Hippocampal formation (tissue), 2 donors: ENCODE measurements around the gene VRTN.
"Not testable (repeated sequence)": the region's sequence is repeated elsewhere in the genome, so short reads cannot be mapped to it uniquely, and the experiment has no call there.

Experiments used
- DNase-seq, 2 donors: peaks; one replicate each; lab custom pipeline; 2025; lab: John Stamatoyannopoulos, UW

VRTN gene, protein sequence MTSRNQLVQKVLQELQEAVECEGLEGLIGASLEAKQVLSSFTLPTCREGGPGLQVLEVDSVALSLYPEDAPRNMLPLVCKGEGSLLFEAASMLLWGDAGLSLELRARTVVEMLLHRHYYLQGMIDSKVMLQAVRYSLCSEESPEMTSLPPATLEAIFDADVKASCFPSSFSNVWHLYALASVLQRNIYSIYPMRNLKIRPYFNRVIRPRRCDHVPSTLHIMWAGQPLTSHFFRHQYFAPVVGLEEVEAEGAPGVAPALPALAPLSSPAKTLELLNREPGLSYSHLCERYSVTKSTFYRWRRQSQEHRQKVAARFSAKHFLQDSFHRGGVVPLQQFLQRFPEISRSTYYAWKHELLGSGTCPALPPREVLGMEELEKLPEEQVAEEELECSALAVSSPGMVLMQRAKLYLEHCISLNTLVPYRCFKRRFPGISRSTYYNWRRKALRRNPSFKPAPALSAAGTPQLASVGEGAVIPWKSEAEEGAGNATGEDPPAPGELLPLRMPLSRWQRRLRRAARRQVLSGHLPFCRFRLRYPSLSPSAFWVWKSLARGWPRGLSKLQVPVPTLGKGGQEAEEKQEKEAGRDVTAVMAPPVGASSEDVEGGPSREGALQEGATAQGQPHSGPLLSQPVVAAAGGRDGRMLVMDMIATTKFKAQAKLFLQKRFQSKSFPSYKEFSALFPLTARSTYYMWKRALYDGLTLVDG

GRCh38 chr14:74348241-74348734 is at the start of gene VRTN:
VRTN (plus strand) TSS chr14:74348471; CDS start chr14:74356784, 8,313 bp downstream.
- no peak for DNase-seq

DNA sequence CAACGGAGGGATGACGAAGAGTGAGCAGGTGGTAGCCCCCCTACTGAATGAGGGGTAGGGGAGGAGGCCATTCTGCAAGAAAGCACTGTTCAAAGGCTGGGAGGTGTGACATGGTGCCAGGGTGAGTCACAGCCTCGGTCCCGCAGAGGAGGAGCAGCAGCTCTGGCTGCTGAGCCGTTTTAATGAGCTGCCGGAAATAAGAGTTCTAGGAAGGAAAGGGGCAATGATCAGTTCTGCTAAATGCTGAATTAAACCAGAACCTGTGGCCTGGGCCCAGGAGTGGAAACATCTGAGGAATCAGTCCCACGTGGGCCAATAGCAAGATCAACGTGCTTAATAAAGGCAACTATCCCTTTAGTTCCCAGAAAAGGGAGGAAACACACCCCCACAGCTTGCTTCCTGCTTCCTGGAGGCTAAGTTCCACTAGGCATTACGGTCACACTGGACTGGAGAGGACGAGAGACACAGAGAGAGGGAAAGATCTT is 49.2 kb upstream of the VRTN start:
- no peak for DNase-seq

- DNase-seq = no peak
Observed at GRCh38 chr14:74301594-74302151, 46.6 kb upstream of the VRTN start.

DNA sequence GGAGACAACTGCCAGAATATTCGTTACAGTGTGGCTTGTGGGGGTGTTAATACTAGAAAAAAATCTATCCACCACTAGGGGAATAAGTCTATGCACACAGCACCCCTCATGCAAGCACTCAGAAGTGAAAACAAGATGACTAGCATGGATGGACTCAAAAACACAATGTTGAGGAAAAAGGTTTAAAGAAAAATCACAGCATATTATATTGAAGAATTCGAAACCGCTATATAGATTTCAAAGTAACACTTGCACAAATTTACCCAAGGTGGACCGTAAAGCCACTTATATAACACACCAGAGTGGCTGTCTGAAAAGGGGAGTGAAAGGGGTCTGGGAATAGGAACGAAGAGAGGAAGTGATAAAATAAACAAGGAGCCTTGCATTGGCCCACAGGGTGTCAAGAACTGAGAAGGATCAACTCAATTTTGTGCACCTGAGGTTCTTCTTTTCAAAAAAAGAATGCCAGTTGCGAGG is 46.1 kb upstream of the VRTN start:
- DNase-seq = peak in 1 of 2 donors; percentile 64

DNA sequence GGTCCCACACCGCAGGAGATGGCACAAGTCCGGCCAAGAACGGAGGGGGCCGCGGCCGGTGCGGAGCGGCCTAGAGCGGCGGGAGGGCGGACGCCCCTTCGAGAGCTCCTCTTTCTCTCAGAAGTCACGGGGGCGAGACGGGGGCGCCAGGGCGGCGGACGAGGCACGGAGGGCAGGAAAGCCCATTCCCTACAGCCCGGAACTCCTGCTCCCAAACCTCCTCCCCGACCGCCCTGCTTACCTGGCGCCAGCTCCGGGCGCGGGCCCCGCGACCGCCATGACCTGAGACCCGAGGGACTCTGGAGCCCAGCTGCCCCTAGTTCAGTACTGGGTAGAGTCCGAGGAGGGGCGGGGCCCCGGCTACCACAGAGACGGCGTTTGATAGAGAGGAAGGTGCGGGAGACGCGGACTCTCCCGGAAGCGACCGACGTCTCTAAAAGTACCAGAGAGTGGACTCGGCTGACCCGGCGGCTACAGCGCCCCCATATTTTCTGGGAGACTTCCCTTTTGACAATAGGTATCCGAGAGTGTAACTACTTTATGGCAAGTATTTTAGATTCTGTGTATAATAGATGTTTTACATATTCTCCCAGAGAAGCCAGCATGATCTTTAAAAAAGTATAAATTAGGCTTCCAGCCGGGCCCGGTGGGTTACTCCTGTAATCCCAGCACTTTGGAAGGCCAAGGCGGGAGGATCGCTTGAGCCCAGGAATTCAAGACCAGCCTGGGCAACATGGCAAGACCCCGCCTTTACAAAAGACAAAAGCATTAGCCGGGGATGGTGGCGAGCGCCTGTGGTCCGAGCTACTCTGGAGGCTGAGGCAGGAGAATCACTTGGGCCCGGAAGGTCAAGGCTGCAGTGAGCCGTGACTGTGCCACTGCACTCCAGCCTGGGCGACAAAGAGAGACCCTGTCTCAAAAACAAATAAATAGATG is 45.4 kb upstream of the VRTN start, which contains the start of gene ABCD4:
TSS of gene ABCD4 (minus strand) at position 301 of the 936 bp plus-strand sequence. CDS start at position 279, 22 bp downstream.
- DNase-seq = peak; percentile 93 to 97

DNA sequence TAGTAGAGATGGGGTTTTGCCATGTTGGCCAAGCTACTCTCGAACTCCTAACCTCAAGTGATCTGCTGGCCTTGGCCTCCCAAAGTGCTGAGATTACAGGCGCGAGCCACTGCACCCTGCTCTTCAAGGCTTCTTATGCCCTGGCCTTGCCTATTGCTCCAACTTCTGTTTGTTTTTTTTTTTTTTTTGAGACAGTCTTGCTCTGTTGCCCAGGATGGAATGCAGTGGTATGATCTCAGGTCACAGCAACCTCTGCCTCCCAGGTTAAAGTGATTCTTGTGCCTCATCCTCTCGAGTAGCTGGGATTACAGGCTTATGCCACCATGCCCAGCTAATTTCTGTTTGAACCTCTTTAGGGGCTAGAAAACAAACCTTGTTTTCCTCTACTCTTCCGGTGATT is 39.6 kb upstream of the VRTN start:
- DNase-seq = no peak

GRCh38 chr14:74309125-74310022 is 38.9 kb upstream of the VRTN start:
- DNase-seq = no peak

GRCh38 chr14:74312161-74312560 is 36.1 kb upstream of the VRTN start:
- DNase-seq = no peak

- DNase-seq = no peak
Observed at GRCh38 chr14:74313601-74314000, 34.7 kb upstream of the VRTN start.

GRCh38 chr14:74314576-74314975 is 33.7 kb upstream of the VRTN start:
- DNase-seq = no peak

GRCh38 chr14:74324931-74325361 is 23.3 kb upstream of the VRTN start:
- peak in 1 of 2 donors; percentile 31 for DNase-seq

DNA sequence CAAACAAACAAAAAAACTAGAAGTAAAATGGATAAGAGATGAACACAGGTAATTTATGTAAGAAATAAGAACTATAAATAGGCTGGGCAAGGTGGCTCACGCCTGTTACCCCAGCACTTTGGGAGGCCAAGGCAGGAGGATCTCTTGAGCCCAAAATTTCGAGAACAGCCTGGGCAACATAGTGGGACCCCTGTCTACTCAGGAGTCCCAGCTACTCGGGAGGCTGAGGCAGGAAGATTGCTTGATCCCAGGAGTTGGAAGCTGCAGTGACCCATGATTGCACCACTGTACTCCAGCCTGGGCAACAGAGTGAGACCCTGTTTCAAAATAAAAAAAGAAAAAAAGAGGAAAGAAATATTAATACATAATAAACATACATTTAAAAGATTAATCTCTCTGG is 22.8 kb upstream of the VRTN start:
- DNase-seq = no peak

DNA sequence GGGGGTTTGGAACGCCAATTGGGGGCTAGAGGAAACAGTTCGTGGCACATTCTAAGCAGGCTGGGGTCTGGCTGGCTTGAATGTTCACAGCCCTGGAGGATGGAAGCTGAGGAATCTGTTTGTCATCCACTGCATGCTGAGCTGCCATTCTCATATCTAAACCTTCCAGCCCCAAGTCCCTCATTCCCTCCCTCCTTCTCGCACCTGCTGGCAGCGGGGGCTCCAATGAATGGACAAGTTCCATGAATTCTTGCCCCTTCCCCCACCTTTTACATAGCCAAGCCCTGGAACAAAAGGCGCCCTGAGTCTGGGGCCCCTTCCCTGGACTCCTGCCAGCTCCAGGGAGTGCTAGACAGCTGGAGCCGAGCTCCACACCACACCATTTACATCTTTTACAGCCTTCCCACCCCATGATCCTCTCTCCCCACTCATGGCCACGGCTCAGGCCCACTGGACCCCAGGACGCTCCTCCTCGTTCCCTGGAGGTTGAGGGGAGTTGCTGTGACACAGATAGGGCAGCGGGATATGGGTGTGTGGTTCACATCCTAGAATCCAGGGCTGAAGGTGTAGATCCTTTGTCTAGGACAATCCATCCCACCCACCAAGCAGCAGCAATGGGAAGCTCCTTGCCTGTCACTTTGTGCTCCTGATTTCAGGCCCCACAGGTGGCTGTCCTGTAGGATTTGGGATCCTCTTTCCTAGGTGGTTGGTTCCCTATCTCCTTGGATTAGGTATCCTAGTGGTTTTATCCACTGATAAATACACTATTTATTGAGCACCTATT is 21.7 kb upstream of the VRTN start:
- no peak for DNase-seq

DNA sequence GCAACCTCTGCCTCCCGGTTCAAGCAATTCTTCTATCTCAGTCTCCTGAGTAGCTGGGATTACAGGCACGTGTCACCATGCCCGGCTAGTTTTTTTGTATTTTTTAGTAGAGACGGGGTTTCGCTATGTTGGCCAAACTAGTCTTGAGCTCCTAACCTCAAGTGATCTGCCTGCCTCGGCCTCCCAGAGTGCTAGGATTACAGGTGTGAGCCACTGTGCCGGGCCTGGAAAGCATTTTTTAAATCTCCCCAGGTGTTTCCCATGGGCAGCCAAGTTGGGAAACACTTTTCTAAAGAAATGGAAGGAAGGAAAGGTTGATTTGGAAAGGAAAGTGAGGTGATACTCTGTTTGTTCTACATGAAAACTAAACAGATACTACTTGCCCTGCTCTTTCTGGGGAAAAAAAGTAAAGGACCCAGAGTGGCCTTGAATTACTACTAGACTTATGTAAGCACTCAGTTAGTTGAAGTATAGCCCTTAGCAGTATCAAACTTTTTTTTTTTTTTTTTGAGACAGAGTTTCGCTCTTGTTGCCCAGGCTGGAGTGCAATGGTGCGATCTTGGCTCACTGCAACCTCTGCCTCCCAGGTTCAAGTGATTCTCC is 18.2 kb upstream of the VRTN start:
- not testable (repeated sequence) for DNase-seq

DNA sequence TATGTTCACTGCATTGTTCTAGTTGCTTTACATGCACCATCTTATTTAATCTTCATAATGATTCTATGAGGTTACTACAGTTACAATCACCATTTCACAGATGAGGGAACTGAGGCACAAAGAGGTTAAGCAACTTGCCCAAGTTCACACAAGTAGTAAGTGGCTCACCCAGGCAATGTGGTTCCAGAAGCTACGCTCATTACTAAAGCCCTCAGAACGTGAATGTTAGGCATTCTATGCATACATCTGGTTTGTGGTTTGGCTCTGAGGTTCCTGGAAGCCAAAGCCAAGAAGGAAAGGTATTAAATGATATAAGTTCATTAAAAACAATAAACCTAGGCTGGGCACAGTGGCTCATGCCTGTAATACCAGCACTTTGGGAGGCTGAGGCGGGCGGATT is 14.4 kb upstream of the VRTN start:
- DNase-seq = no peak

DNA sequence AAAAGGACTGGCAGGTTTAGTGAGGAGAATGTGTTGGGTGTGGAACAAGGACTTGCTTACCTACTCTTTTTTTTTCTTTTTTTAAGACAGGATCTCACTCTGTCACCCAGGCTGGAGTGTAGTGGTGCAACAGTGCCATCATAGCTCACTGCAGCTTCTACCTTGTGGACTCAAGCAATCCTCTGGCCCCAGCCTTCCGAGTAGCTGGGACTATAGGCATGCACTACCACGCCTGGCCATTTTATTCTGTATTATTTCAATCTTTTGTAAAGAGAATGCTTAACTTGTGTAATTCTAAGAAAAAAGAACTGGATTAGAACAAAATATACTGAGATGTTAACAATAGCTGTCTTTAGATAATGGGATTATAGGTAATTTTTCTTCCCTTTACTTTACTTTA is 1.9 kb upstream of the VRTN start:
- DNase-seq = no peak

GRCh38 chr14:74347097-74347794 is 1.0 kb upstream of the VRTN start:
- no peak for DNase-seq

DNA sequence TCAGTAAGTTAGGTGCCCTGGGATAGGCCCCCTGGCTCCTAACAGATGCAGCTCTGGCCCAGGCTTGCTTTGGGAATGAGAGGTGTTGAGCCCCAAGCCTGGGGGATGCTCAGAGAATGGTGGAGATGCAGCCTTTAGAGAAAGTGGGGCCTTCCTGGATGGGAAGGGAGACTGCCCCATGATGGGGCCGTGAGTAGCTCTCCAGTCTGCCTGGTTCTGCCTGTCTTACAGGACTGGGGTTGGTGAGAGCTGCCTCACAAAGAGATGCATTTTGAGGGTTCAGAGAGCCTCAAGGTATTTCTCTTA is 523 bp upstream of the VRTN start:
- no peak for DNase-seq
